Activated CD4-positive, CD25-positive, alpha-beta regulatory T cell (primary cell): ENCODE results near the gene USP5.
"Not testable (repeated sequence)": the region's sequence is repeated elsewhere in the genome, so short reads cannot be mapped to it uniquely, and the experiment has no call there.

ENCODE experiments used
- DNase-seq, 4 experiments: peaks; one replicate each; lab custom pipeline; 2025; lab: John Stamatoyannopoulos, UW

USP5 gene

GRCh38 chr12:6888360-6888759 is 36.4 kb downstream of the USP5 start:
- no peak for DNase-seq

- DNase-seq, result not testable (repeated sequence)
Observed at GRCh38 chr12:6888794-6889193, 36.8 kb downstream of the USP5 start.

- not testable (repeated sequence) for DNase-seq
Observed at GRCh38 chr12:6889775-6890573, 38.0 kb downstream of the USP5 start.

- peak; percentile 97 to 99 (median 98) for DNase-seq
Observed at GRCh38 chr12:6890789-6891645, 39.1 kb downstream of the USP5 start.

- DNase-seq, result no peak
Observed at GRCh38 chr12:6891646-6892001, 39.7 kb downstream of the USP5 start.

- DNase-seq, result not testable (repeated sequence)
Observed at GRCh38 chr12:6892683-6893082, 40.7 kb downstream of the USP5 start.

GRCh38 chr12:6894321-6894720 is 42.4 kb downstream of the USP5 start:
- no peak for DNase-seq

- no peak for DNase-seq
Observed at GRCh38 chr12:6896846-6897435, 45.0 kb downstream of the USP5 start.

- DNase-seq, result no peak
Observed at GRCh38 chr12:6899427-6899826, 47.5 kb downstream of the USP5 start.

GRCh38 chr12:6899837-6900519 is 48.0 kb downstream of the USP5 start:
- no peak for DNase-seq

GRCh38 chr12:6902448-6902847 is 50.5 kb downstream of the USP5 start:
- no peak for DNase-seq

- no peak for DNase-seq
Observed at GRCh38 chr12:6903722-6904121, 51.8 kb downstream of the USP5 start.

GRCh38 chr12:6904280-6905276 is 52.6 kb downstream of the USP5 start, which contains the start of gene LRRC23:
Gene LRRC23, plus strand, starts transcription at chr12:6904822. Its CDS starts 812 bp downstream, at chr12:6905634.
- DNase-seq, result peak; percentile 92 to 95 (median 94)

- DNase-seq, result no peak
Observed at GRCh38 chr12:6905414-6906040, 53.6 kb downstream of the USP5 start.

- DNase-seq, result not testable (repeated sequence)
Observed at GRCh38 chr12:6908141-6908540, 56.2 kb downstream of the USP5 start.

GRCh38 chr12:6909421-6910145 is 57.6 kb downstream of the USP5 start:
- DNase-seq, result no peak

GRCh38 chr12:6912164-6912935 is 60.4 kb downstream of the USP5 start:
- DNase-seq, result no peak

- DNase-seq, result peak; percentile 53 to 79 (median 70)
Observed at GRCh38 chr12:6914246-6914946, 62.4 kb downstream of the USP5 start, which contains the start of gene ENO2. Gene ENO2, plus strand, starts transcription at chr12:6914580. Its CDS starts 1,253 bp downstream, at chr12:6915833.
